Vagina (tissue), 2 donors: ENCODE measurements around the gene KRT14. TPM values are rescaled to one million over a fixed set of nuclear protein-coding genes. Genes with fewer than 3 reads are reported as not detected.
"Not testable (repeated sequence)": the region's sequence is repeated elsewhere in the genome, so short reads cannot be mapped to it uniquely, and the experiment has no call there.

Experiments
- DNase-seq, 2 donors: peaks; one replicate each; pipeline ENCODE4 v3.0.0-alpha.2; 2017; ENCODE audit errors: extremely low spot score in 2 of 2
- H3K27ac ChIP-seq: fragments of 200-600 bp; sonication (generic); one replicate; pipeline ENCODE4 v1.5.1; 2019
- H3K27me3 ChIP-seq: fragments of 200-600 bp; sonication (generic); one replicate; pipeline ENCODE4 v1.5.1; 2019
- H3K36me3 ChIP-seq, 2 donors: fragments of 200-600 bp; sonication (generic); one replicate each; pipeline ENCODE4 v1.5.1; 2017 to 2019
- H3K4me1 ChIP-seq: fragments of 200-600 bp; sonication (generic); one replicate; pipeline ENCODE4 v1.5.1; 2019
- H3K4me3 ChIP-seq, 2 donors: fragments of 200-600 bp; sonication (generic); 1 replicate in 1 of 2; 2 replicates in 1 of 2; pipeline ENCODE4 v1.5.1; 2016 to 2019
- H3K9me3 ChIP-seq: fragments of 200-600 bp; sonication (generic); one replicate; pipeline ENCODE4 v1.5.1; 2019
- CTCF ChIP-seq, 3 experiments: fragments of 450-650 bp in 2 of 3; fragments of 200-600 bp in 1 of 3; sonication (generic) in 1 of 3; IDR thresholded peaks; one replicate each; pipeline ENCODE4 v1.5.1; 2017 to 2019; ENCODE audit warnings: antibody characterized with exemption in 3 of 3, mild to moderate bottlenecking in 2 of 3, moderate library complexity in 2 of 3
- POLR2A ChIP-seq, 2 donors: fragments of 450-650 bp; IDR thresholded peaks; one replicate each; pipeline ENCODE4 v1.6.1; 2017; ENCODE audit warnings: antibody characterized with exemption in 2 of 2, mild to moderate bottlenecking in 2 of 2, moderate library complexity in 2 of 2
- POLR2AphosphoS5 ChIP-seq, 2 donors: sonication (generic); formaldehyde crosslinking; IDR thresholded peaks; one replicate each; pipeline ENCODE4 v1.9.0; 2017; ENCODE audit warnings: antibody characterized with exemption in 2 of 2, mild to moderate bottlenecking in 2 of 2, low read depth in 1 of 2; ENCODE audit not compliant: insufficient read depth in 1 of 2
- intact Hi-C: fragments of 100-400 bp; cut with DNase I; formaldehyde crosslinking; loops from one replicate; pipeline ENCODE4 v1.15.1; 2023
- total RNA-seq: library from RNA; depleted of rRNA; stranded (reverse); fragments of >200 nt; gene quantifications from one replicate; pipeline ENCODE4 v1.2.3, GENCODE V29; 2016

The KRT14 gene
- total RNA-seq, 1 donor from 2014 or later, result 1,546 TPM

- Histone ChIP-seq H3K9me3 (no peaks in the 10 kb centered on the region), H3K4me1 (peaks cover 32% of the 10 kb centered on the region), H3K27me3 (no peaks in the 10 kb centered on the region), H3K27ac (no peak overlapping the region), H3K4me3 (no peak overlapping the region), H3K36me3 (no peaks in the 10 kb centered on the region)
- no peak for DNase-seq
- no peak for TF ChIP-seq CTCF (IDR thresholded peaks at IDR 0.05)
- no peak for TF ChIP-seq POLR2AphosphoS5 (IDR thresholded peaks at IDR 0.05; ENCODE audit: insufficient read depth in 1 of 2, low read depth in 1 of 2)
- no peak for TF ChIP-seq POLR2A (IDR thresholded peaks at IDR 0.05)
- intact Hi-C loops, result no loop called here
Observed at GRCh38 chr17:41619036-41619926, 32.6 kb upstream of the KRT14 start.

GRCh38 chr17:41618341-41619035, 31.8 kb upstream of the KRT14 start:
- TF ChIP-seq CTCF (IDR thresholded peaks at IDR 0.05) (no peak), POLR2A (IDR thresholded peaks at IDR 0.05) (no peak), POLR2AphosphoS5 (IDR thresholded peaks at IDR 0.05; ENCODE audit: insufficient read depth in 1 of 2, low read depth in 1 of 2) (no peak)
- intact Hi-C loops, result no loop called here
- no peak for DNase-seq
- H3K27ac ChIP-seq, result no peak overlapping the region
- no peaks in the 10 kb centered on the region for H3K27me3 ChIP-seq
- H3K4me3 ChIP-seq, result no peak overlapping the region
- no peaks in the 10 kb centered on the region for H3K36me3 ChIP-seq
- H3K9me3 ChIP-seq, result no peaks in the 10 kb centered on the region
- peaks cover 24% of the 10 kb centered on the region for H3K4me1 ChIP-seq

- no peak for DNase-seq
- intact Hi-C loops, result no loop called here
- Histone ChIP-seq H3K4me1 (peaks cover 21% of the 10 kb centered on the region), H3K27ac (no peak overlapping the region), H3K27me3 (no peaks in the 10 kb centered on the region), H3K9me3 (no peaks in the 10 kb centered on the region), H3K4me3 (no peak overlapping the region), H3K36me3 (no peaks in the 10 kb centered on the region)
- TF ChIP-seq POLR2A (IDR thresholded peaks at IDR 0.05), result no peak
- TF ChIP-seq POLR2AphosphoS5 (IDR thresholded peaks at IDR 0.05; ENCODE audit: insufficient read depth in 1 of 2, low read depth in 1 of 2), result no peak
Observed at GRCh38 chr17:41617698-41618097, 31.0 kb upstream of the KRT14 start.

GRCh38 chr17:41617136-41617535, 30.4 kb upstream of the KRT14 start:
- no peaks in the 10 kb centered on the region for H3K27me3 ChIP-seq
- no peaks in the 10 kb centered on the region for H3K9me3 ChIP-seq
- H3K27ac ChIP-seq, result no peak overlapping the region
- H3K36me3 ChIP-seq, result no peaks in the 10 kb centered on the region
- DNase-seq, result no peak
- H3K4me1 ChIP-seq, result peaks cover 23% of the 10 kb centered on the region
- TF ChIP-seq CTCF (IDR thresholded peaks at IDR 0.05), result no peak
- intact Hi-C loops, result no loop called here
- no peak overlapping the region for H3K4me3 ChIP-seq

- H3K4me1 ChIP-seq, result peaks cover 28% of the 10 kb centered on the region
- H3K9me3 ChIP-seq, DNase-seq, H3K27ac ChIP-seq, intact Hi-C loops, H3K36me3 ChIP-seq, H3K27me3 ChIP-seq, H3K4me3 ChIP-seq: not testable (repeated sequence)
Observed at GRCh38 chr17:41616486-41616885, 29.8 kb upstream of the KRT14 start.

GRCh38 chr17:41615454-41615853, 28.8 kb upstream of the KRT14 start:
- no peak for TF ChIP-seq CTCF (IDR thresholded peaks at IDR 0.05)
- no peak for TF ChIP-seq POLR2A (IDR thresholded peaks at IDR 0.05)
- TF ChIP-seq POLR2AphosphoS5 (IDR thresholded peaks at IDR 0.05; ENCODE audit: insufficient read depth in 1 of 2, low read depth in 1 of 2), result peak in 1 of 2 donors; percentile 14
- Histone ChIP-seq H3K27ac (no peak overlapping the region), H3K9me3 (no peaks in the 10 kb centered on the region), H3K4me3 (no peak overlapping the region), H3K4me1 (peaks cover 24% of the 10 kb centered on the region), H3K27me3 (no peaks in the 10 kb centered on the region), H3K36me3 (no peaks in the 10 kb centered on the region)
- DNase-seq, result no peak
- intact Hi-C loops, result no loop called here

- H3K27me3 ChIP-seq, intact Hi-C loops, H3K9me3 ChIP-seq, H3K36me3 ChIP-seq, H3K27ac ChIP-seq, DNase-seq, H3K4me3 ChIP-seq: not testable (repeated sequence)
- peaks cover 22% of the 10 kb centered on the region for H3K4me1 ChIP-seq
Observed at GRCh38 chr17:41614767-41615166, 28.1 kb upstream of the KRT14 start.
